ENCODE measurements around the gene CCDC89. TPM values are rescaled to one million over a fixed set of nuclear protein-coding genes. Genes with fewer than 3 reads are reported as not detected.

The CCDC89 gene
- total RNA-seq (not detected), polyA plus RNA-seq (not detected)

DNA sequence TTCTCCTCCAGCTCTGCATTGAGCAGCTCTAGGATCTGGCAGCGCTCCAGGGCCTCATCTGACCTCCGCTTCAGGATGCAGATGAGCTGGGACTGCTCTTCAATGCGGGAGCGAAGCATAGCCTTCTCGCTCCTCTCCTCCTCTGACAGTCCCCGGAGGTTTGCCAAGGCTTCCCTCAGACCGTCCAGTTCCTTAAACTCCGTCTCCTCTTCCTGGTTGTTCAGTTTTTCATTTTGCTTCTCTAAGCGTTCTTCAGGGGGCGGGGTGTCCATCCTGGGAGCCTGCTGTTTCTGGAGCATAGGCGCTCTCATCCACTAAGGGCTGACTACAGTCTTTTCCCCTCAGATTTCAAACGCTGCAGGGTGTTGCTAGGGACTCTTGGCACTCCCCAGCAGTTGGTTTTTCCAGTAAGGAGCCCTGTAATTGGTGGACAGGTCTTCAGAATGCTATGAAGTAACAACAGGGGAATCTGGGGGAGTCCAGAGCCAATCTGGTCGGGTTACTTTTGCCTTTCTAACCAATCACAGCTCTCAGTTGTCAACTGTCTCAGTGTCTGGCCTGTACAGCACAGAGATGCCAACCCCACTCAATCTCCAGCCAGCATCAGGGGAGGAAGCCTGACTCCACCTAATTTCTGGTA is at the start of gene CCDC89:
Gene CCDC89 (minus strand): TSS at position 376 of the 640 bp plus-strand sequence. CDS start 65 bp downstream, at position 311.
- H3K9me3 ChIP-seq (ENCODE audit: control insufficient read depth in 2 of 2, low read length in 2 of 2), result no peaks in the 10 kb centered on the region
- H3K9me3 Mint-ChIP-seq, result peaks cover 0 to 2% (median 0%) of the 10 kb centered on the region in 7 donors
- peaks cover 10% of the 10 kb centered on the region for H3K27me3 ChIP-seq (ENCODE audit: control insufficient read depth, insufficient read depth, low read length)
- H3K4me3 ChIP-seq (ENCODE audit: low read depth, low read length), result no peak within 1 kb of the TSS
- H3K36me3 Mint-ChIP-seq, result no peaks in the 10 kb centered on the region
- no peak within 1 kb of the TSS for H3K27ac Mint-ChIP-seq
- peaks cover 7% of the 10 kb centered on the region for H3K4me1 ChIP-seq (ENCODE audit: control insufficient read depth, insufficient read depth, low read length, poor library complexity, severe bottlenecking)
- peak within 1 kb of the TSS in 2 of 4 donors; percentile 23 to 77 for H3K4me3 Mint-ChIP-seq
- peaks cover 47% of the 10 kb centered on the region for H3K27me3 Mint-ChIP-seq
- H3K27ac ChIP-seq (ENCODE audit: insufficient read depth, low read length, poor library complexity, severe bottlenecking), result no peak within 1 kb of the TSS
- no peak for DNase-seq
- peaks cover 0 to 9% (median 6%) of the 10 kb centered on the region in 4 donors for H3K4me1 Mint-ChIP-seq
- no peak for ATAC-seq (ENCODE audit: low read depth in 2 of 2)
- no peaks in the 10 kb centered on the region for H3K36me3 ChIP-seq (ENCODE audit: control insufficient read depth, insufficient read depth, low read length)

DNA sequence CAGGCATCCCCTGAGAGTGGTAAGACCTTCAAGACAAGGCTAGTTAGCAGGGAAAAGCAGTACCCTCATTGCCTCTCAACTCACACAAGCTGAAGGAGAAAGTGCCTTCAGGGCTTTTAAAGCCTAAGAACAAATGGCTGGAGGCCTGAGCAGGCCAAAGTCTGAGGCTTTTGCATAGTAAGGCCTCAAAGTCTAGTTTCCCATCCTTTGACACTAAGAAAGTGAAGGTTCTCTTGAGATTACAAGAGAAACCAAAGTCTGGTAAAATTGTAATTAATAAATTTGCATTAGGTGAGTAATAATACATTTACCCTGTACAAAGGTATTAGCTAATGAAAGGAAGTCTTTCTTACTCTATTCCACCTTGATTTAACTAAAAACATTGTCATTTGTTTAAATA is 47.0 kb upstream of the CCDC89 start:
- Mint-ChIP-seq H3K9me3 (peaks cover 0 to 1% (median 0%) of the 10 kb centered on the region in 7 donors), H3K36me3 (peaks cover 3% of the 10 kb centered on the region), H3K27me3 (peaks cover 24% of the 10 kb centered on the region), H3K4me3 (no peak overlapping the region), H3K27ac (no peak overlapping the region), H3K4me1 (peaks cover 10 to 14% (median 12%) of the 10 kb centered on the region in 4 donors)
- Histone ChIP-seq H3K4me1 (ENCODE audit: control insufficient read depth, insufficient read depth, low read length, poor library complexity, severe bottlenecking) (peaks cover 10% of the 10 kb centered on the region), H3K27me3 (ENCODE audit: control insufficient read depth, insufficient read depth, low read length) (no peaks in the 10 kb centered on the region), H3K9me3 (ENCODE audit: control insufficient read depth in 2 of 2, low read length in 2 of 2) (no peaks in the 10 kb centered on the region), H3K27ac (ENCODE audit: insufficient read depth, low read length, poor library complexity, severe bottlenecking) (no peak overlapping the region), H3K4me3 (ENCODE audit: low read depth, low read length) (no peak overlapping the region), H3K36me3 (ENCODE audit: control insufficient read depth, insufficient read depth, low read length) (no peaks in the 10 kb centered on the region)
- no peak for ATAC-seq (ENCODE audit: low read depth in 2 of 2)
- no peak for DNase-seq

DNA sequence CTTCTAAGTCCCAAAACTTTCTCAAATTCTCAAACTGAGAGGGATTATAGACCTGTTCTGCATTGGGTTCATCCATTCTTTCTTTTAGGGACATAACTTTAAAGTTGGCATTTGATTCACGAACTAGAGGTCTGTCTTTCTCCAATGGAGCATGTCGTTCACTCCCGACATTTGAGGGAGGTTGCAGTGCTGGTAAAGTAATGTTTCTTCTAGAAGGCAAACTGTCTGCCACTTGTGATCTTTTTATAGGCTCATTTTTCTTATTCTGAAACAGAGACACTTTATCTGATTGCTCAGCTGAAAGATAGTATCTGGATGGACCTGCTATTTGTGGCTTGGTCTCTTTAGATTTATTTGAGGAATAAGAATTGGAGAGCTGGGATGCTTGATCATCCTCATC is 40.4 kb upstream of the CCDC89 start:
- DNase-seq (no peak), ATAC-seq (ENCODE audit: low read depth in 2 of 2) (no peak)
- H3K9me3 Mint-ChIP-seq, result peaks cover 0 to 1% (median 0%) of the 10 kb centered on the region in 7 donors
- H3K4me3 ChIP-seq (ENCODE audit: low read depth, low read length), result no peak overlapping the region
- H3K27ac ChIP-seq (ENCODE audit: insufficient read depth, low read length, poor library complexity, severe bottlenecking), result no peak overlapping the region
- H3K36me3 Mint-ChIP-seq, result peaks cover 17% of the 10 kb centered on the region
- H3K27me3 ChIP-seq (ENCODE audit: control insufficient read depth, insufficient read depth, low read length), result peaks cover 6% of the 10 kb centered on the region
- no peaks in the 10 kb centered on the region for H3K36me3 ChIP-seq (ENCODE audit: control insufficient read depth, insufficient read depth, low read length)
- H3K4me3 Mint-ChIP-seq, result no peak overlapping the region
- no peak overlapping the region for H3K27ac Mint-ChIP-seq
- no peaks in the 10 kb centered on the region for H3K9me3 ChIP-seq (ENCODE audit: control insufficient read depth in 2 of 2, low read length in 2 of 2)
- no peaks in the 10 kb centered on the region for H3K4me1 ChIP-seq (ENCODE audit: control insufficient read depth, insufficient read depth, low read length, poor library complexity, severe bottlenecking)
- peaks cover 0 to 7% (median under 1%) of the 10 kb centered on the region in 4 donors for H3K4me1 Mint-ChIP-seq
- H3K27me3 Mint-ChIP-seq, result peaks cover 27% of the 10 kb centered on the region

DNA sequence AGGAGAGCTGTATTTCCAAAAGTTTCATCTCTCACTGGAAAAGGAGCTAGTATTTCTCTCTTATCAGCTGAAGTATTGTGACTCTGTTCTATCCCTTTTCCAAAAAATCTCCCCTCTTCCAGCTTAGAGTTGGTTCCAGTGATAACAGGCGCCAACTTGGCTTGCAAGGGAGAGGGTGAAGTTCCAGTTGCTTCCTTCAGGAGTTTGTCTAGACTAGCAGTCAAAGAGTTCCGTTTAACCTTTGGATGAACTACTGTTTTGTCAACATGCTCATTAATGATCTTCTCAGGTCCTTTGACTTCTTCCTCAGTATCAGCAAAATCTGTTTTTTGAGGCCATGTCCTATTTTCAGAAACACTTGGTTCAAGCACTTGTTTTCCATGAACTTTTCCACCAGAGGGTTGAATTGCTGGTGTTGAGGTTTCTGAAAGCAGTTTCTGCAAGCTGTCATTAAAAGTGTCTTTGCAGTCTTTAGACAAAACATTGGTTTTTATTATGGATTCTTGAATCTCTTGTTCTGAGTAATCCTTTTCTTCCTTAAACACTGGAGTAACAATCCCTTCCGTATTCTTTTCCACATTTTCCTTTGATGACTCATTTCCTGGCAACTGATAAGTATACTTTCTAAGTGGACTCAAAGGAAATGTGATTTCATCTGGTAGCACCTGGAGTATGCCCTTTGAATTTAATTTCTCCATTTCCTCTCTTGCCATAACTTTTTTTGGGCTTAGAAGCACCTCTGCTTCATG is 39.7 kb upstream of the CCDC89 start:
- ATAC-seq (ENCODE audit: low read depth in 2 of 2) (no peak), DNase-seq (no peak)
- Mint-ChIP-seq H3K36me3 (peaks cover 17% of the 10 kb centered on the region), H3K4me3 (no peak overlapping the region), H3K27me3 (peaks cover 26% of the 10 kb centered on the region), H3K27ac (no peak overlapping the region), H3K9me3 (peaks cover 0 to 1% (median 0%) of the 10 kb centered on the region in 7 donors), H3K4me1 (peaks cover 0 to 7% (median under 1%) of the 10 kb centered on the region in 4 donors)
- Histone ChIP-seq H3K27ac (ENCODE audit: insufficient read depth, low read length, poor library complexity, severe bottlenecking) (no peak overlapping the region), H3K36me3 (ENCODE audit: control insufficient read depth, insufficient read depth, low read length) (no peaks in the 10 kb centered on the region), H3K27me3 (ENCODE audit: control insufficient read depth, insufficient read depth, low read length) (peaks cover 6% of the 10 kb centered on the region), H3K4me3 (ENCODE audit: low read depth, low read length) (no peak overlapping the region), H3K9me3 (ENCODE audit: control insufficient read depth in 2 of 2, low read length in 2 of 2) (no peaks in the 10 kb centered on the region), H3K4me1 (ENCODE audit: control insufficient read depth, insufficient read depth, low read length, poor library complexity, severe bottlenecking) (no peaks in the 10 kb centered on the region)

DNA sequence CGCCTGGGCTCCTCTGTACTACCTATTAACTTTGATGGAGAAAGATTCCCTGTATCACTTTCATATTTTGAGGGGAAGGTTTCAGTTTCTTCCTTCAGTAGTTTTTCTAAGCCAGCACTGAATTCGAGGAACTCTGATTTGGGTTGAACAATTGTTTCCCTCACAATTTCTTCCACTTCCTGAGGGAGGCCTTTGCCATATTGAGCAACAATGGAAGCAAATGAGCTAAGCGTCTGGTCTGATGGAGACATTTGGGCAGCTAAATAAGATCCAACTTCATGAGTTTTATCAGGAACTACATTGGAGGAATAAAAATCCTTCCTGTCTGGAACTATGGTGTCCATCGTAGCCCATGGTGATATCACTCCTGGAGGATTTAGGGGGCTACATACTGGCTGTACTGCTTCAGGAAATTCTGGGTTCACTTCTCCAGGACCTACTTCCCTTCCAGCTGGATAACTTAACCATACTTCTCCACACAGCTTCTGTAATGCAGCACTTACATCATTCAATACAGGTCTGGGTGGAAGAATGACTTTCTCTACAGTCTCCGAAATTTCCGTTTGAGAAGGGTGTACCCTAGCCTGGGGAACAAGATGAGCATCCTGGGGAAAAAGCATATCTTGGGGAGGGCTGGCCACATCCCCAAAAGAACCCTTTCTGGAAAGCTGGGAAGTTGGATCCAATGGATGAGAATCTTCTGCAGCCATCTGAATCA is 38.9 kb upstream of the CCDC89 start:
- Histone ChIP-seq H3K27ac (ENCODE audit: insufficient read depth, low read length, poor library complexity, severe bottlenecking) (no peak overlapping the region), H3K9me3 (ENCODE audit: control insufficient read depth in 2 of 2, low read length in 2 of 2) (no peaks in the 10 kb centered on the region), H3K4me1 (ENCODE audit: control insufficient read depth, insufficient read depth, low read length, poor library complexity, severe bottlenecking) (no peaks in the 10 kb centered on the region), H3K27me3 (ENCODE audit: control insufficient read depth, insufficient read depth, low read length) (peaks cover 6% of the 10 kb centered on the region), H3K4me3 (ENCODE audit: low read depth, low read length) (no peak overlapping the region), H3K36me3 (ENCODE audit: control insufficient read depth, insufficient read depth, low read length) (no peaks in the 10 kb centered on the region)
- Mint-ChIP-seq H3K27me3 (peaks cover 26% of the 10 kb centered on the region), H3K27ac (no peak overlapping the region), H3K36me3 (peaks cover 17% of the 10 kb centered on the region), H3K9me3 (peaks cover 0 to 1% (median 0%) of the 10 kb centered on the region in 7 donors), H3K4me3 (no peak overlapping the region), H3K4me1 (peaks cover 0 to 7% (median under 1%) of the 10 kb centered on the region in 4 donors)
- no peak for DNase-seq
- no peak for ATAC-seq (ENCODE audit: low read depth in 2 of 2)

DNA sequence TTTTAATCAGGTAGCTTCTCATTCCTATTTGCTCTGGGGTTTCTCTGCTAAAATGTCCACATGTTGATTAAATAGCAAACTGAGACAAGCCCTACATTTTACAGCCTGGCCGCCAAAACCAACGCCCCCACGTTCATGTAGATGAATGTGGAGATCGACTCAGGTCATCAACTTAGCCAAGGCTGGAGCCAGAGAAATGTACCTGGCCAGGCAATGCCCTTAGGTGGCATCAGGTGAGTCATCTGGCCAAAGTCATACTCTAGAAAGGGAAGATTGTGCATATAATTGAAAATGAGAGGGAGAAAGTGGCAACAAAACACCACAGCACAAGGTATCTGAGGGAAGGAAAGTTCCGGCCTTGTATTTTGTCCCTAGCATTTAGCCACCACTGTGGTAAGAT is 37.1 kb upstream of the CCDC89 start:
- H3K27ac Mint-ChIP-seq, result no peak overlapping the region

DNA sequence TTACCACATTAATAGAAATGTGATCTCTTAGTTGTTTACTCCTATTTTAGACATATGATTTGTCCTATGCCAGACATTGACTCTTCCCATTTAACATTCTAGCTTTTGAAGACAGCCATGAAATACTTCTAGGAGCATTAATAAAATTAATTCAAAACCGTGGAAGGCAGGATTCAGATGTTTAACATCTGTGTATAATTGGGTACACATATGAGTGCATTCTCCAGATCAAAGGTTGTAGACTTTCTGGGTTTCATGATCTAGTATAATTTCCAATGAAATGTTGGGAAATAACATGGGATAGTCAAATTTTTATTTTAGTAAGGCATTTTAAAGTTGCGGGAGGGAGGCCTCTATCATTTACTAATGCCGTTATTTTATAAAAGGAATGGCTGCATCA is 35.2 kb upstream of the CCDC89 start:
- Histone ChIP-seq H3K4me1 (ENCODE audit: control insufficient read depth, insufficient read depth, low read length, poor library complexity, severe bottlenecking) (no peaks in the 10 kb centered on the region), H3K27ac (ENCODE audit: insufficient read depth, low read length, poor library complexity, severe bottlenecking) (no peak overlapping the region), H3K9me3 (ENCODE audit: control insufficient read depth in 2 of 2, low read length in 2 of 2) (no peaks in the 10 kb centered on the region), H3K36me3 (ENCODE audit: control insufficient read depth, insufficient read depth, low read length) (no peaks in the 10 kb centered on the region), H3K27me3 (ENCODE audit: control insufficient read depth, insufficient read depth, low read length) (peaks cover 6% of the 10 kb centered on the region), H3K4me3 (ENCODE audit: low read depth, low read length) (no peak overlapping the region)
- no peak overlapping the region for H3K4me3 Mint-ChIP-seq
- no peak overlapping the region for H3K27ac Mint-ChIP-seq
- H3K4me1 Mint-ChIP-seq, result peaks cover 0 to 7% (median 0%) of the 10 kb centered on the region in 4 donors
- H3K27me3 Mint-ChIP-seq, result peaks cover 21% of the 10 kb centered on the region
- no peak for DNase-seq
- H3K9me3 Mint-ChIP-seq, result peaks cover 0 to 1% (median 0%) of the 10 kb centered on the region in 7 donors
- peaks cover 8% of the 10 kb centered on the region for H3K36me3 Mint-ChIP-seq
- no peak for ATAC-seq (ENCODE audit: low read depth in 2 of 2)

More for the DNA sequence above, 37.1 kb upstream of the CCDC89 start:
- Mint-ChIP-seq H3K4me1 (peaks cover 0 to 7% (median 0%) of the 10 kb centered on the region in 4 donors), H3K4me3 (no peak overlapping the region), H3K9me3 (peaks cover 0 to 1% (median 0%) of the 10 kb centered on the region in 7 donors), H3K27me3 (peaks cover 21% of the 10 kb centered on the region), H3K36me3 (peaks cover 17% of the 10 kb centered on the region)
- Histone ChIP-seq H3K9me3 (ENCODE audit: control insufficient read depth in 2 of 2, low read length in 2 of 2) (no peaks in the 10 kb centered on the region), H3K4me1 (ENCODE audit: control insufficient read depth, insufficient read depth, low read length, poor library complexity, severe bottlenecking) (no peaks in the 10 kb centered on the region), H3K27me3 (ENCODE audit: control insufficient read depth, insufficient read depth, low read length) (peaks cover 6% of the 10 kb centered on the region), H3K4me3 (ENCODE audit: low read depth, low read length) (no peak overlapping the region), H3K36me3 (ENCODE audit: control insufficient read depth, insufficient read depth, low read length) (no peaks in the 10 kb centered on the region), H3K27ac (ENCODE audit: insufficient read depth, low read length, poor library complexity, severe bottlenecking) (no peak overlapping the region)
- ATAC-seq (ENCODE audit: low read depth in 2 of 2), result no peak
- DNase-seq, result no peak
